HG03571 (cell line): ENCODE results near the gene PXYLP1.
"Not testable (repeated sequence)": the region's sequence is repeated elsewhere in the genome, so short reads cannot be mapped to it uniquely, and the experiment has no call there.

ENCODE experiments used
- ATAC-seq: cut with Tn5 transposase; IDR thresholded peaks from one replicate; pipeline ENCODE4 v1.9.1; 2021; ENCODE audit not compliant: unreplicated experiment

Gene PXYLP1

GRCh38 chr3:141292356-141293058 lies 60.9 kb downstream of the PXYLP1 start:
- no peak for ATAC-seq

DNA sequence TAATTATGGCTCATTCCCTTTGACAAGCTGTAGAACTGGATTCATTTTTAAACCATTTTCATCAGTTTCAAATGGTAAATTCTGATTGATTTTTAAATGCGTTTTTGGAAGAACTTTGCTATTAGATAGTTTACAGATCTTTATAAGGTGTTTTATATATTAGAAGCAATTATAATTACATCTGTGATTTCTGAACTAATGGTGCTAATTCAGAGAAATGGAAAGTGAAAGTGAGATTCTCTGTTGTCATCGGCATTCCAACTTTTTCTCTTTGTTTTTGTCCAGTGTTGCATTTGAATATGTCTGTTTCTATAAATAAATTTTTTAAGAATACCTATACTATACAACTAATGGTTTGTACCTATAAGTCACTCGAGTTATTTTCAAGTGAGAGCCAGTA lies 62.7 kb downstream of the PXYLP1 start:
- ATAC-seq: no peak

- no peak for ATAC-seq
Measured at GRCh38 chr3:141294848-141295247, 63.2 kb downstream of the PXYLP1 start.

GRCh38 chr3:141300426-141300825 lies 68.8 kb downstream of the PXYLP1 start:
- not testable (repeated sequence) for ATAC-seq

- no peak for ATAC-seq
Measured at GRCh38 chr3:141302364-141303141, 70.9 kb downstream of the PXYLP1 start.

GRCh38 chr3:141303481-141304223 lies 72.0 kb downstream of the PXYLP1 start:
- ATAC-seq: peak; percentile 59

DNA sequence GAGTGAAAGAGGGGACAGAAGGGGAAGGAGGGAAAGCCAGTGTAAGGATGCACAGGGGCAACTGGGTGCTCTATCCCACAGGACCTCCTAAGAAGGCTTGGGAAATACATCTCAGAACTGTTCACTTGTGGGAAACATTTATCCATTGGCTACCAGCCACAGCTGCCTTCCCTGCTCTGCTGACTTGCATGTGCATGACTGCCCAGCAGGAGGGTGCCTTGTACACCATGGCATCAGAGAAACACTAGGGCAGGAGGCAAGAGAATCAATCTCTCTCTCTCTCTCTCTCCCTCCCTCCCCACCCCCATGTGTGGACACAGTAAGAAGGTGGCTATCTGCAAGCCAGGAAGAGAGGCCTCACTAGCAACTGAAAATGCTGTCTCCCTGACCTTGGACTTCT lies 73.8 kb downstream of the PXYLP1 start:
- ATAC-seq: no peak

DNA sequence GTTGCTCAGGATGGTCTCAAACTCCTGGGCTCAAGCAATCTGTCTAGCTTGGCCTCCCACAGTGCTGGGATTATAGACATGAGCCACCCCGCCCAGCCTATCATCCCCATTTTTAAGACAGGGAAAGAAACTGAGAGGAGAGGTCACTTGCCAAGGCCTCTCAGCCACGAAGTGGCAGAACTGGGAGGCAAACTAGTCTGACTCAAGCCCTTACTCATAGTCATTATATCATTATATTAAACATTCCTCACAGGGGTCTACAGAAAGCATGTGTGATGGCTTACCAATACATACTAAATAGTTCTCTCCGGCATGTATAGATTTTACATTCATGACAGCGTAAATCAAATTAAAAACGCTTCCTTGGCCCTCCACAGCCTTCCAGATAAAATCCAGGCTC lies 74.7 kb downstream of the PXYLP1 start:
- ATAC-seq: no peak

DNA sequence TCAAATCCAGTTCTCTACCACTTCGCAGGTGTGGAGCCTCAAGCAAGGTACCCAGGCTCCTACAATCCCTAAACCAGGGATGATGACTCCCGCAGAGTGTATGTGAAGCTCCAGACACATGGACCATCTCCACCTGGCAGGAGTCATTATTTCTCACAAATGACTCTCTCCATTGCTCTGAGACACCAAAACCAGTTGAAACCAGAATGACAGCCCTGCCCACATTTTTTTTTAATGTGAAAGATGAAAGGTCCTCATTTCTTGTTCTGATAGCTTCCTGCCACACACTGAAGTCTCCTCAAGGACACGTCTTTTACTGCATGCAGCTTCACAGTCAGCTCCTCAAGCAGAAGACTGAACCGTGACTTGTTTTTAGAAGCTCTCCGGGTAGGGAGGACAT lies 75.3 kb downstream of the PXYLP1 start:
- no peak for ATAC-seq

DNA sequence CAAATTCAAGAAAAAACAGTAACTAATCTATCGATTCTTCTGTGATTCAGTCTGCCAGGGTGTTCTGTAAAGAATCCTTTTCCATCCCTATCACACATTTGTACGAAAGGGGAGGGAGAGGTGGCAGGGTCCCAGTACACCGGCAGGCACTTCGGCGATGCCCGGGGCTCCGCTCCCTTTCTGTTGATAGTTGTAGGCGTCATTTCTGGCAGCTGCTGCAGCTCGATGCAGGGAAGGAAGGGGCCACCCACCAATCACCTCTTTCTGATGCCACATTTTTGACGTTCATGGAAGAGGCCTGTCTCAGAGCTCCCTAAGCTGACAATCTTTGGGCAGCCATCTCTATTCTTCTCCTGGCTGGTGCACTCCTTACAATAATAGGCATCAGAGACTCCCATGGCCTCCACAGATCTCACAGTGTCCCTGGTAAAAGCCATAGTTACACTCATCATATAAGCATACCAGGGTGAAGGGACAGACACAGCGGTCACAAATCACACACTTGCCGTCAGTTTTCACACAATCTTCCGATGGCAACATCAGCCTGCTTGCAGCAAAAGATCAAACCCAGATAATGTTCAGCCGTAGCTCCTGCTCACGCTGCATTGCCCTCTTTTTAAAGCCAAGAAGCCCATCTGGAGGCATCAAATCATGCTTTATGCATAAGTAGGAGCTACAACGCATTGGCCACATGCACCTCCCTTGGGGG lies 75.9 kb downstream of the PXYLP1 start:
- no peak for ATAC-seq

GRCh38 chr3:141308588-141309218 lies 77.1 kb downstream of the PXYLP1 start:
- ATAC-seq: no peak

DNA sequence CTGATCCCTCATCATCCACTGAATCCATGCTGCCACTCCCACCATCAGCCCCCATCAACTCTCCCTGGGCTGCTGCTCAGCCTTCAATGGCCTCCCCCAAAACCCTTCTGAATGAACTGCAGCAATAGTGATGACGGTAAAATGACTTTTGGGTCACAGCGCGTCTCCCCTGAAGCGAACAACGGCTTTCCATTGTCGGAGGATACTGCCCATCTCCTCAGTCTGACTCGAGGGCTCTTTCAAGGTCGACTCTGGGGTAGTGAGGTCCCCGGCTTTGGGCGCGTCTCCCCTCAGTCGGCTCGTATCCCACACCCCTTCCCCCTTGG lies 79.5 kb downstream of the PXYLP1 start:
- ATAC-seq: no peak

DNA sequence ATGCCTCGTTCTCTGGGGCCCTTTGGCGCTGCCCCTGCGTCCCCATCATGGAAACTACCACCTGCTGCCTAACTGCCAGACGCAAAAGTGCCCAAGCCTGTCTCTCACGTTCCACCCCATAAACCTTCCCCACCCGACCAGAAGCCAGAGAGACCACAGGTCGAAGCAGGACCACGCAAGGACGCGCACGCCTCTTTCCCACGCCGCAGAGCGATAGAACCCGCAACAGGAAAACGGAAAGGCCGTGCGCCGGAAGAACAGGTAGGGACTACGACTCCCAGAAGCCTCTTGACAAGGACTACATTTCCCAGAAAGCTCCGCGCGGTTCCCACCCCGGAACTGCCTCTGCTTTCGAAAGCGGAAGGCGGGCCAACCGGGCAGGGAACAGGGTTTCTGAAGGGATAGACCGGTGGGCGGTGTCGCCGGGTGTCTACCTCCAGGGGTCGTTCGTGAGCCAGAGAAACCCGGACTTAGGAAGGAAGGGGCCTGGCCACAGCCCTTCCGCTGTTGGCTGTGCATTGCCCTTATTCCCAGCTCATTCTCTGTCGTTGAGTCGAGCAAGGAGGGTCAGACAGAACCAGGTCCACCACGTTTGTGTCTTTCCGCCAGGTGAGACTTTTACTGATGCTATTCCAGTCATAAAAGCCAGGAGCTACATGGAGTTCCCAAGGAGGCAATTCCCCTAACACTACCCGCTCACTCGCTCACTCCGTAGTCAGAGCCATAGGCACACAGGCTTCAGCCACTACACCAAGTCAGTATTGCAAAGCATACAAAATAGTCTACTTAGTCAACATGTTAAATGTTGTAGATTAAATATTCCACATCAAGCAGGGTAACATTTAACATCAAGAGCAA lies 80.1 kb downstream of the PXYLP1 start:
- peak; percentile 99 for ATAC-seq

DNA sequence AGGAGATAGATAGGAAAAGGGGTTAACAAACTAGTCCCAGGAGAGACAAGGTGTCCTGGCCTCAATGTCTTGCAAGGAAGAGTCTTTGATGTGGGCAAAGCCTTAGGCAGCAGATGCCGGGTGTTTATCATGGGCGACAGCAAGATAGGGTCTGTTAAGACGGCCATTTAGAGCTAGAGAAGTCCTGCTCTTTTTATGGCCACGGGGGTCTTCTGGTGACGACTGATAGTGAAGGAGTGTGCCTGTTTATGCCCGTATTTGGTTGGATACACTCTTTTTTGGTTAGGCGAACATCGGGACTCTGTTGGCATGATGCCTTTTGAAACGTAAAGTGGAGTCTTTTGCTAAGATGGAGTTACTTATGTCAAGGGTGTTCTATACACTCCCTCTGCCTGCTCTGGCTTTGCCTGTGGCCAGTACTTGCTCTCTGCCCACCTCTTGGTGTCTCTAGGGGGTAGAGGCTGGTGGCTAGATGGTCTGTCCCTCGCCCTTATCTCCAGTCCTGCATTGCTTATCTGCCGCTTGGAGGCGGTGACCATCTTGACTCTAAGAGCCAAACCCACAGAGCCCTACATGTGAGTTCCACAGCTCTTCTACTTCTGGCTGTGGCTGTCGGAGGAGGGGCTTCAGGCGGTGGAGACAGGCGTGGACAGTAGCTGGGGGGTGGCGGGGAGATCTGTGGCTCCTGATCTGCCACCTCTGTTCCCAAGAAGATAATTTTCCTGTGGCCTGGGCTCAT lies 80.9 kb downstream of the PXYLP1 start:
- ATAC-seq: no peak

DNA sequence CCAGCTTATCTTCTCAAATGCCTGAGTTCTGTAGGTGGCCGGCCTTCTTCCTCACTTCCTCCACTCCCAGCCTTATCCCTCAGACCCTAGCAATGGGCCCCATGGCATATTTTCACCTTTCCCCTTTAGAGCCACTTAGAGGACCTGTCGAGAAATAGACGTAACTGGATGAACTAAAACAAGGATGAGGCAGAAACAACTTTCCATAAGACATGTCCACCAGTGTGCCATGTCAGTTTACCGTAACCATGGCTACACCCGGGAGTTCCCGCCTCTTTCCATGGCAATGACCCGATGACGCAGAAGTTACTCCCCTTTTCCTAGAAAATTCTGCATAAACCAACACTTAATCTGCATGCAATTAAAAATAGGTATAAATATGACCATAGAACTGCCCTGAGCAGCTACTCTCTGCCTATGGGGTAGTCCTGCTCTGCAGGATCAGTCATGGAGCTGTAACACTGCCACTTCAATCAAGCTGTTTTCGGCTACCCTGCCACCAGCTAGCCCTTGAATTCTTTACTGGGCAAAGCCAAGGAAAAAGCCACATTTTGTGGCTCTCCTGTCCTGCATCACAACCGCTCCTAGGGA lies 81.6 kb downstream of the PXYLP1 start:
- ATAC-seq: no peak

- not testable (repeated sequence) for ATAC-seq
Measured at GRCh38 chr3:141314415-141314814, 82.8 kb downstream of the PXYLP1 start.

DNA sequence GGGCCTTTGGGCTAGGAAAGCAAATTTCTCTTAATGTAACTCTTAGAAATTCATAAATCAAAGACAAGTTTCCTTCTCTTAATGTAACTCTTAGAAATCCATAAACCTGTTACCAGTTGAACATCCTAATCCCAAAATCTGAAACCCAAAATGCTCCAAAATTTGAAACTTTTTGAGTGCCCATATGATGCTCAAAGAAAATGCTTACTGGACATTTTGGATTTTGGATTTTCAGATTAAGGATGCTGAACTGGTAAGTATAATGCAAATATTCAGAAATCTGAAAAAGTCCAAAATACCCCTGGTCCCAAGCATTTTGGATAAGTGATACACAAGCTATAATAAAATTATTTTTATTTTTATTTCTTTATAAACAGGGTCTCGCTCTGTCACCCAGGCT lies 85.2 kb downstream of the PXYLP1 start:
- no peak for ATAC-seq

- ATAC-seq: no peak
Measured at GRCh38 chr3:141320399-141321108, 88.9 kb downstream of the PXYLP1 start.
